Measurements from ENCODE around the gene SLA2. TPM values are rescaled to one million over a fixed set of nuclear protein-coding genes. Genes with fewer than 3 reads are reported as not detected.

Gene SLA2
- total and polyA plus RNA-seq, 2 of the 4 experiments (the other 2 are of a cell fraction) = 0.03 TPM; not detected in 1

- intact Hi-C loops (cut with micrococcal nuclease) (no loop called here), dilution Hi-C loops (cut with HindIII; ENCODE audit: low sequenced_read_pairs, unreplicated experiment) (no loop called here), in situ Hi-C loops (cut with MboI; ENCODE audit: low sequenced_read_pairs) (no loop called here)
- no peak overlapping the region for H3K9ac ChIP-seq (ENCODE audit: low read depth, low read length)
- H3K27me3 ChIP-seq (ENCODE audit: control insufficient read depth, insufficient read depth, low read length) = no peaks in the 10 kb centered on the region
- no peak overlapping the region for H3K4ac ChIP-seq (ENCODE audit: low read depth, low read length)
- POLR2A ChIA-PET (ENCODE audit: unreplicated experiment) = no interaction called here
- 100% methylated on average over 2 of the region's 3 CpGs; no CpG with 5 or more reads in 1 of the 2 experiments for whole genome bisulfite sequencing, 2 experiments (ENCODE audit: extremely low coverage in 2 of 2, insufficient read length in 1 of 2)
- no peak overlapping the region for H2BK15ac ChIP-seq (ENCODE audit: low read depth, low read length)
- H2BK20ac ChIP-seq (ENCODE audit: low read depth, low read length) = no peak overlapping the region
- no peak overlapping the region for H3K4me3 ChIP-seq (ENCODE audit: insufficient read depth, low read depth, low read length)
- peaks cover 4% of the 10 kb centered on the region; the same call in 1 of the 2 replicates for H3K4me1 ChIP-seq (ENCODE audit: control insufficient read depth, insufficient read depth, low read length)
- H3K56ac ChIP-seq (ENCODE audit: extremely low read depth, insufficient read depth, low read length) = no peak overlapping the region
- H4K5ac ChIP-seq (ENCODE audit: low read depth, low read length) = no peak overlapping the region
- no peak overlapping the region for H4K8ac ChIP-seq (ENCODE audit: low read depth in 2 of 2, low read length in 2 of 2)
- H2AK5ac ChIP-seq (ENCODE audit: low read depth, low read length) = no peak overlapping the region
- H2AK9ac ChIP-seq (replicated peaks; ENCODE audit: low read depth, low read length, poor library complexity) = no peak overlapping the region
- H4K91ac ChIP-seq (ENCODE audit: insufficient read depth, low read depth, low read length) = no peak overlapping the region
- TF ChIP-seq ELK1 (IDR thresholded peaks at IDR 0.05; ENCODE audit: borderline replicate concordance, low read depth, low read length) = no peak
- TF ChIP-seq BHLHE40 (IDR thresholded peaks at IDR 0.05; ENCODE audit: low read depth, low read length) = no peak
- no peak for TF ChIP-seq MAFK (IDR thresholded peaks at IDR 0.05; ENCODE audit: low read depth, low read length)
- TF ChIP-seq NFE2L2 (IDR thresholded peaks at IDR 0.05; ENCODE audit: low read depth, low read length) = no peak
- TF ChIP-seq MXI1 (IDR thresholded peaks at IDR 0.05; ENCODE audit: borderline replicate concordance, low read depth, low read length) = no peak
- TF ChIP-seq CHD1 (IDR thresholded peaks at IDR 0.05; ENCODE audit: low read depth, low read length) = no peak
- TF ChIP-seq USF2 (IDR thresholded peaks at IDR 0.05; ENCODE audit: low read depth, low read length) = no peak
- TF ChIP-seq FOS (IDR thresholded peaks at IDR 0.05; ENCODE audit: low read depth, low read length) = no peak
- no peak for TF ChIP-seq SMC3 (IDR thresholded peaks at IDR 0.05; ENCODE audit: low read depth, low read length)
- no peak for TF ChIP-seq CEBPB (IDR thresholded peaks at IDR 0.05; ENCODE audit: low read depth, low read length)
- no peak for TF ChIP-seq MAZ (IDR thresholded peaks at IDR 0.05; ENCODE audit: borderline replicate concordance, low read depth, low read length)
- TF ChIP-seq RCOR1 (IDR thresholded peaks at IDR 0.05; ENCODE audit: insufficient replicate concordance, low read length) = no peak
- TF ChIP-seq POLR2A (IDR thresholded peaks at IDR 0.05; ENCODE audit: low read depth, low read length) = no peak
- TF ChIP-seq RFX5 (IDR thresholded peaks at IDR 0.05; ENCODE audit: low read depth, low read length) = no peak
- no peak for TF ChIP-seq RAD21 (IDR thresholded peaks at IDR 0.05; ENCODE audit: low read length)
- TF ChIP-seq CTCF (conservative IDR thresholded peaks at IDR 0.05; ENCODE audit: low read depth, low read length) = no peak
- CTCF ChIA-PET = no interaction called here
- DNase-seq = no peak
- H3K14ac ChIP-seq (replicated peaks; ENCODE audit: low read depth, low read length) = no peak overlapping the region
- H3K36me3 ChIP-seq (ENCODE audit: control insufficient read depth, insufficient read depth, low read length) = peaks cover 2% of the 10 kb centered on the region; the same call in 1 of the 2 replicates
- no peak for ATAC-seq (ENCODE audit: low read depth)
- H2AFZ ChIP-seq (replicated peaks; ENCODE audit: low read length, poor library complexity) = no peak overlapping the region
- no peaks in the 10 kb centered on the region for H4K20me1 ChIP-seq (ENCODE audit: insufficient read depth, low read length)
- no peaks in the 10 kb centered on the region; the same call in 1 of the 2 replicates for H3K9me1 ChIP-seq (ENCODE audit: insufficient read depth, low read length)
- no peak overlapping the region for H3K4me2 ChIP-seq (ENCODE audit: low read depth, low read length)
- H3K79me1 ChIP-seq (ENCODE audit: low read depth in 1 of 2, low read length in 2 of 2) = no peaks in the 10 kb centered on the region
- no peaks in the 10 kb centered on the region for H3K9me3 ChIP-seq (ENCODE audit: control insufficient read depth, insufficient read depth, low read length)
- H2BK120ac ChIP-seq (ENCODE audit: low read depth, low read length) = no peak overlapping the region
- H2BK5ac ChIP-seq (ENCODE audit: low read depth, low read length, poor library complexity, severe bottlenecking) = no peak overlapping the region
- H3K23ac ChIP-seq (ENCODE audit: low read depth, low read length) = no peak overlapping the region
- H3K27ac ChIP-seq (ENCODE audit: insufficient read depth, low read length) = no peak overlapping the region
- BruUV-seq (replicated peaks) = no TSS peak
- no peak overlapping the region for H3K18ac ChIP-seq (ENCODE audit: low read depth, low read length)
These were observed 24.8 kb upstream of the SLA2 start for GRCh38 chr20:36670665-36671357.

Data from IMR-90 (cell line).